GM19328 (cell line): ENCODE data around the gene SH2D3C.

Experiments
- ATAC-seq: cut with Tn5 transposase; IDR thresholded peaks from one replicate; pipeline ENCODE4 v1.9.1; 2021; ENCODE audit warnings: mild to moderate bottlenecking, moderate library complexity; ENCODE audit not compliant: unreplicated experiment

SH2D3C gene

DNA sequence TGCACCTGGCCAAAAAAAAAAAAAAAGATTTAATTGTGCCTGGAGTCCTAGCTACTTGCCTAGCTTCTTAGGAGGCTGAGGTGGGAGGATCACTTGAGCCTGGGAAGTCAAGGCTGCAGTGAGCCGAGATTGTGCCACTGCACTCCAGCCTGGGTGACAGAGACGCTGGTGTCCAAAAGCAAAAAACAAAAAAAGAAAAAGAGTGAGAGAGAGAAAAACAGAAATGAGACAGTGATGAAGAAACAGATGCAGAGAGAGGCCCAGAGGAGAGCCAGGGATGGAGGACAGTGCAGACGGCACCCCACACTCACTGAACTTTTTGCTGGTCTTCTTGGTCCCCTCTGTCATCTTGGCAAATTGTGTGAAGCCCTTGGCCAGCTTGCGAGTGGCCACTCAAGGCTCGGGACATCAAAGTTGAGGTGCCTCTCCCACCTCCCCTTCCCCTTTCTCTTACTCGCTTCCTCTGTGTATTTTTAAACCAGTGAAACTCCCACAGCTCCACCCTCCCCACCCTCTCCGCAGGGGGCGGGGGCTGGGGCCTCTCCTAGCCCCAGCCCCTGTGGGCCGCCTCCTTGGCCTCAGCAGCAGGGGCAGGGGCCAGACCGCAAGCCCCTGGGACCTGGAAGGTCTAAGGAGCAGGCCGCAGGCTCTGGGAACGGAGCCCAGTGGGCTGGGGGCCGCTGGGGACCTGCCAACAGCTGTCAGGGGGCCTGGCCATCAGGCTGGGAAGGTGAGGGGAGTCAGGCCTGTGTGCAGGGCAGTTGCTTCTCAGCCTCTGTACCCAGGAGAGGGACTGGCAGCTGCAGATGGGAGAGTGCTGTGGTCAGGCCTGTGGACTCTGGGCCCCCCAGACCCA lies at the start of gene SH2D3C:
TSS of gene SH2D3C (minus strand) at position 387 of the 856 bp plus-strand sequence. CDS start at position 348, 39 bp downstream.
- peak; percentile 39 for ATAC-seq

DNA sequence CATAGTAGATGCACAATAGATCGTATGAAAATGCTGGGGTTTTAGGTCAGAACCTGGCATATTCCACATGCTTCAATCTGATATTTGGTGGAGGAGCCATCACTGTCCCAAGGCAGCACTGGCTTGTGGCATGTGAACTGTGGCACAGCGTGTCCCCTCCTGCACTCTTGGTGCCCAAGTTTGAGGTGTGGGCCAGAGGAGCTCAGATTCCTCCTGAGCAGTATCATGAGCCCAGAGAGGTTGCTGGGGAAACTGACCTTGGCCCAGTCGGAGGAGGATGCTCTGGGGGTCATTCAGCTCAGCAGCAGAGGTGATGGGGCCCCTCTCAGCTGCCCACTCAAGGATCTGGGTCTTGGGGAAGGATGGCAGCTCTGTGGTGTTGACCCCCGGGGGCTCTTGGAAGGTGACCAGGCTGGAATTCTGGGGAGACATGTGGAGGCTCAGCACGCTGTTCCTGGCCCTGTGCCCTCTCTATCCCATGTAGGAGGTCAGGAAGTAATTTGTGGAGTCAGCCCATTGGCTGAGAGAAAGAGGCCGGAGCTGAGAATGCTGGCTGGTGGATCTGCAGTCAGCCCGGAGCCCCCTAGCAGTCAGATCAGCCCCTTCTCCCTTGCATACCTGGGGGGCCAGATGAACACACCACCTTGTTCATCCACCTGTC lies 47.9 kb upstream of the SH2D3C start:
- no peak for ATAC-seq

- no peak for ATAC-seq
Observed at GRCh38 chr9:127825319-127826051, 47.0 kb upstream of the SH2D3C start.

DNA sequence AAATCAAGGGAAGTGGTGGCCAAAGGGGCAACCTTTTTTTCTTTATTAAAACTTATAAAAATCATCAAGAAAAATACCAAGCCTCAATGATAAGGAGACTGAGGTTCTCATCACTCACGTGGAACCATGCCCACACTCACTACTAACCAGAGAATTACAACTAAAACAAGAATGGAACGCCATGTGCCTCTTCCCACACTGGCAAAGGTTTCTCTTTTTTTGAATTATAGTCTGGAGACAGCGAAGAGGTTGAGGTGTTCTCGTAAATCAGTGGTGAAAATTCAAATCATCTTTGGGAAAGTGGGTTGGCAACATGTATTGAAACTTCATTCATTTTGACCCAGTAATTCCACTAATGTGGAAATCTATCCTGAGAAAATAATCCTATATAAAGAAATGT lies 43.6 kb upstream of the SH2D3C start:
- no peak for ATAC-seq

GRCh38 chr9:127818574-127818973 lies 40.1 kb upstream of the SH2D3C start:
- ATAC-seq, result no peak

DNA sequence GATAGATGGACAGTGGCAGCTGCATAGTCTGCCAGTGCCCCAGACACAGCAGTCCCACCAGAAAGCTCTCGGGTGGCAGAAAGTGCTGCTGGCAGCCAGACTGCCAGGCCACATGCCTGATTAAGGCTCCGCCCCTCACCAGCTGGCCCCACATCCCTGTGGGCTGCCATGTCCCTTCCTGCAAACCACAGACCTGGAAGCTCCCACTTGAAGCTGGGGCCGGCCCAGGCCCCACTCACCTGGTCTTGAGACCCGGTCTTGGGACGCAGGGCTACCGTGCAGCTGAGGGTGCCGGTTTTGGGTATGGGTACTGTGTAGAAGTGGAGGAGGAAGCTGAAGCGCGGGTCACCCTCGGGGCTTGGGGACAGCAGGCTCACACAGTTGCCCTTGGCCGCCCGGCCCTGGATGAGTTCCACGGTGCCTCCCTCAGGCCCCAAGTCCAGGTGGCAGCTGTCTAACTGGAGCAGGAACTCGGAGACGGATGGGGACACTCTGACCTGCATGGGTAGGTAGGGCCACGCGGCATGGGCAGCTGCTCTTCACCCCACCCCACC lies 39.5 kb upstream of the SH2D3C start:
- ATAC-seq, result no peak

DNA sequence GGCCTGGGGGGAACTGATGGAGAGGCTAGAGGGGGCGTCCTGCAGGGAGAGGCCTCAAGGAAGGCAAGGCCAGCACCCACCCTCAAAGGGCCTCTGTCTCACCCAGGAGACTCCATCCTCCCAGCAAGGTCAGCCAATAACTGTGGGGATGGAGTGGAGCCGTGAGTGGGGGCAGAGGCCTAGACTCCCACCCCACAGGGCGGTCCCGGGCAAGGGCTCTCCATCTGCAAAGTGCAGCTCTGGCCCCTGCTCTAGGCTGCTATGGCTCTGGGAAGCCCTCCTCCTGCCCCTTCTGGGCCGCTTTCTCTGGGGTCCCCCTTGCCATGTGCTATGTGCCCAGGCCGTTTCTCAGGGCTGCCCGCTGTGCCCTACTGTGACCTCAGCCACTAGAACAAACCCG lies 38.3 kb upstream of the SH2D3C start:
- ATAC-seq, result no peak

- ATAC-seq, result no peak
Observed at GRCh38 chr9:127816362-127816725, 37.9 kb upstream of the SH2D3C start.

GRCh38 chr9:127815512-127816361 lies 37.3 kb upstream of the SH2D3C start:
- ATAC-seq, result no peak

- no peak for ATAC-seq
Observed at GRCh38 chr9:127814619-127815511, 36.4 kb upstream of the SH2D3C start.

DNA sequence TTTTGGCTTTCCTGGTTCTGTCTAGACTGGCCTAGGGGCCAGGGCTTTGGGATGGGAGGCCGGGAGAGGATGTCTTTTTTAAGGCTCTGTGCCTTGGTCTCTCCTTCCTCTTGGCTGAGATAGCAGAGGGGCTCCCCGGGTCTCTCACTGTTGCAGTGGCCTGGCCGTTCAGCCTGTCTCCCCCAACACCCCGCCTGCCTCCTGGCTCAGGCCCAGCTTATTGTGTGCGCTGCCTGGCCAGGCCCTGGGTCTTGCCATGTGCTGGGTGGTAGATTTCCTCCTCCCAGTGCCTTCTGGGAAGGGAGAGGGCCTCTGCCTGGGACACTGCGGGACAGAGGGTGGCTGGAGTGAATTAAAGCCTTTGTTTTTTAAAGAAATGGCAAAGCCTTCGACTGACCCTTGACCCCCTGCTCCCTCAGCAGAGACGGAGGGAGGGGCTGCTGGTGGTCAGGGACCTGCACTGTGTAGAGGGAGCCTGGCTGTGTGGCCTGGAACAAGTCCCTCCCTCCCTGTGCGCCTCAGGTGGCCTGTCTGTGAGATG lies 35.3 kb upstream of the SH2D3C start:
- no peak for ATAC-seq

DNA sequence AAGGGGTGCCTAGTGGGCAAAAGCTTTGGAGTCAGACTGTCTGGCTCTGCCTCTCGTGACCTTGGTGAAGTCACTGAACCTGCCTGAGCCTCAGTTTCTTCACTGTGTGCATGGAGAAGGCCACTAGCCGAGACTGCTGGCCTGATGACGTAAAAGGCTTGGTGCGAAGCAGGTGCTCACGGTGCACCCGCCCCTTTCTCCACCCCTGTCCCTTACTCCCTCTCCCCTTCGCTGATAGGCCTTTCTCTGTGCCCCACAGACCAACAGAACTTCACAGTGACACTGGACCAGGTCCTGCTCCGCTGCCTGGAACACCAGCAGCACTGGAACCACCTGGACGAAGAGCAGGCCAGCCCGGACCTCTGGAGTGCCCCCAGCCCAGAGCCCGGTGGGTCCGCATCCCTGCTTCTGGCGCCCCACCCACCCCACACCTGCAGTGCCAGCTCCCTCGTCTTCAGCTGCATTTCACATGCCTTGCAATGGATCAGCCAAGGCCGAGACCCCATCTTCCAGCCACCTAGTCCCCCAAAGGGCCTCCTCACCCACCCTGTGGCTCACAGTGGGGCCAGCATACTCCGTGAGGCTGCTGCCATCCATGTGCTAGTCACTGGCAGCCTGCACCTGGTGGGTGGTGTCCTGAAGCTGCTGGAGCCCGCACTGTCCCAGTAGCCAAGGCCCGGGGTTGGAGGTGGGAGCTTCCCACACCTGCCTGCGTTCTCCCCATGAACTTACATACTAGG lies 34.6 kb upstream of the SH2D3C start:
- no peak for ATAC-seq

DNA sequence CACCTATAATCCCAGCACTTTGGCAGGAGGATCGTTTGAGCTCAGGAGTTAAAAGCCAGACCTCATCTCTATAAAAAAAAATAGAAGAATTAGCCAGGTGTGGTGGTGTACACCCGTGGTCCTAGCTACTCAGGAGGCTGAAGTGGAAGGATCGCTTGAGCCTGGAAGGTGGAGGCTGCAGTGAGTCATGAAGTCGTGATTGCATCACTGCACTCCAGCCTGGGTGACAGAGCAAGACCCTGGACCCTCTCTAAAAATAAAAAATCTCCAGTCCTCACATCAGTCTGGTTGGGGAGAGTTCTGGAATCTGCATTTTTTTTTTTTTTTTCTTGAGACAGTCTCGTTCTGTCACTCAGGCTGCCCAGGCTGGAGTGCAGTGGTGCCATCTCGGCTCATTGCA lies 33.5 kb upstream of the SH2D3C start:
- ATAC-seq, result no peak

DNA sequence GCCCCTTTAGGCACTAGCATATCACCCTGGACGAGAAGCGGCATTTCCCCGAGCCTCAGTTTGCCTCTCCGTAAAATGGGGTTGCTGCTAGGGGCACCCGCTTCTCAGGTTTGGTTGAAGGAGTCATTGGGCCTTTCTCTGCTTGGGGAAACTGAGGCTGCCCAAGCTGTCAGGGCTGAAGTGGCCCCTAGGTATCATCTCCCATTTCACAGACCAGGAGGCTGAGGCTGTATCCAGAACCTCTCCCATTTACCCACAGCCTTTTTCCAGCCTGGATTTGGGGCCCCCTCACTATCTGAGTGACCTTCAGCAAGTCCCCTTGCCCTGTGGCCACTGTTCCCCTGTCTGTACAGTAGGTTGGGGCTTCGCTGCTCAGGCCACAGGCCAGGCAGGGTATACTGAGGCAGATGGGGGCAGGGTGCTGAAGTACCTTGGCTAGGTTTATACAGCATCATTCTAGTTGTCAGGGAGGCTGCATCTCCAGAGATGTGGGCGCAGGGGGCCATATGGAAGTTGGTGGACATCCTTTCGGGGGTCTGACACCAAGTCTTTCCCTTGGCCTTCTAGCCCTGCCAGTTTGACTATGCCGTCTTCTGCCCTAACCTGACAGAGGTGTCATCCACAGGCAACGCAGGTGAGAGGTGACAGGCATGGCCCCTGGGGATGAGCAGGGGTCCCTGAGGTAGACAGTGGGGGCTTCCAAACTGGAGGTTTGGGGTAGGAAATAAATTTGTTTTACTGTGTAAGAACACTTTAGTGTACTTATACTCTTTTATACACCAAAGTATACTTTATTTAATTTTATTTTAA lies 32.1 kb upstream of the SH2D3C start:
- ATAC-seq, result no peak

DNA sequence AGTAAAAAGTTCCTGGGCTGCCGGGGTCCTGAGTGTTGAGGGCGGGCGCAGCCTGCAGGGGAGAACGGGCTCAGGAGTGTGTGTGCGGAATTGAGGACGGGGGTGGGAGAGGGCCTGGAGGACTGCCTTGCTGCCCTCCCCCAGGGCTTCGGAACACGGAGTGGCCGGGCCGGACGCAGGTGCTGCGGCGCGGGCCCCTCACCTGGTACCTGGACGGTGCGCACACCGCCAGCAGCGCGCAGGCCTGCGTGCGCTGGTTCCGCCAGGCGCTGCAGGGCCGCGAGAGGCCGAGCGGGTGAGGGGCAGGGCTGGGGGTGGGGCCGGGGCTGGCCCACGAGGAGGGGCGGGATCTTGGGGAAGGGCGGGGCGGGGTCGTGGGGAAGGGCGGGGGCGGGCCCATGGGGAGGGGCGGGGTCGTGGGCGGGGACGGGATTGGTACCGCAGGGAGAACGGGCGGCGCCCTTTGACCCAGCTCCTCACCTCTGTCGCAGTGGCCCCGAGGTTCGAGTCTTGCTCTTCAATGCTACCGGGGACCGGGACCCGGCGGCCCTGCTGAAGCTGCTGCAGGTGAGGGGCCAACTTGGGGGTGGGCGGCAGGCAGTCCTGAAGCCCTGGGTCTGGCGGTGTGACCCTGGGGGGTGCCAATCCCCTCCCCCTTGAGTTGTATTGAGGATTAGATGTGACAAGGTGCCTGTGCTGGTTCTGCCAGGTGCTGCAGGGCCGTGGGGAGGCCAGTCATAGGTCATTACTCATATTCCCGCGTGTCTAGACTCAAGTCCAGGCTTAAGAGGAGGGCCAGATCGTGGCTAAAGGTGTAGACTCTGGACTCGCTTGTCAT lies 31.3 kb upstream of the SH2D3C start:
- no peak for ATAC-seq

DNA sequence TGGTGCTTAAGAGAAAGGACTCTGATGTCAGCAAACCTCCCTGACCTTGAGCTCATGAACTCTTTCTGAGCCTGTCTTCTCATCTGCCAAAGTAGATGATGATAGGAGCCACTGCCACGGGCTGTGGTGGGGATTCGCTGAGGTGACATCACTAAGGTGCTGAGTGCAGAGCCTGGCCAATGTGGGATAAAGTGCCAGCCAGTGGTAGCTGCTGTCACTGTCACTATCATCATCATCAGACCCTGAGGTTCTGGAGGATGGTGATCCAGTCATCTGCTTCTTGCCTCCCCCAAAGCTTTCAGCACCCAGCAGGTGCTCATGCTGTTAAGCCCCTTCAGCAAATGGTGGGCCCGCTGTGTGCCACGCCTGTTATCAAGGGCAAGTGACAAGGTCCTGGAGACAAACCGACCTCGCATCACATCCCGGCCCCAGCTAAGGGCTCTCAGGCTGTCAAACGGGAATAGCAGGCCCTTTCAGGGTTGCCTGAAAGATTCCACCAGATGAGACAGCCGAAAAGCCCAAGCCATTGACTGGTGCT lies 30.6 kb upstream of the SH2D3C start:
- no peak for ATAC-seq
